Measurements from ENCODE around the gene PAX7.

DNA sequence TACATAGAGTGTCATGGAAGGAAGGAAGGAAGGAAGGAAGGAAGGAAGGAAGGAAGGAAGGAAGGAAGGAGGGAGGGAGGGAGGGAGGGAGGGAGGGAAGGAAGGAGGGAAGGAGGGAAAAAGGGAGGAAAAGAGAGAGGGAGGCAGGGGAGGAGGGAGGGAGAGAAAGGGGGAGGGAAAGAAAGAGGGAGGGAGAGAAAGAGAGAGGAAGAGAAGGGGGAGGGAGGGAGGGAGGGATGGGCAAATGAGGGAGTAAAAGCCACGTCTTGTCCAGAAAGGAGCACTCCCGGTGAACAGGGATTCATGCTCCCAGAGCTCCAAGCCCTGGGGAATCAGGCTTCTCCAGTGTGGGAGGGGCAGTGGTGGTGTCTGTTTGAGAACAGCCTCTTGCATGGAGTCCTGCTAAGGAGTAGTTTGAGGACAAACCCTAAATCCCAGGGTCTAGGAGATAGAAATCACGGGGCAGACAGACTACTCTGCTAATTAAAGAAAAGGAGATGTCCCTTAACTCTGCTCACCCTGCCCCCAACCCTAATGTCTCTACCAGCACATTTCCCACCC is 157.3 kb downstream of the PAX7 start:
- TF ChIP-seq, protein P1, sequence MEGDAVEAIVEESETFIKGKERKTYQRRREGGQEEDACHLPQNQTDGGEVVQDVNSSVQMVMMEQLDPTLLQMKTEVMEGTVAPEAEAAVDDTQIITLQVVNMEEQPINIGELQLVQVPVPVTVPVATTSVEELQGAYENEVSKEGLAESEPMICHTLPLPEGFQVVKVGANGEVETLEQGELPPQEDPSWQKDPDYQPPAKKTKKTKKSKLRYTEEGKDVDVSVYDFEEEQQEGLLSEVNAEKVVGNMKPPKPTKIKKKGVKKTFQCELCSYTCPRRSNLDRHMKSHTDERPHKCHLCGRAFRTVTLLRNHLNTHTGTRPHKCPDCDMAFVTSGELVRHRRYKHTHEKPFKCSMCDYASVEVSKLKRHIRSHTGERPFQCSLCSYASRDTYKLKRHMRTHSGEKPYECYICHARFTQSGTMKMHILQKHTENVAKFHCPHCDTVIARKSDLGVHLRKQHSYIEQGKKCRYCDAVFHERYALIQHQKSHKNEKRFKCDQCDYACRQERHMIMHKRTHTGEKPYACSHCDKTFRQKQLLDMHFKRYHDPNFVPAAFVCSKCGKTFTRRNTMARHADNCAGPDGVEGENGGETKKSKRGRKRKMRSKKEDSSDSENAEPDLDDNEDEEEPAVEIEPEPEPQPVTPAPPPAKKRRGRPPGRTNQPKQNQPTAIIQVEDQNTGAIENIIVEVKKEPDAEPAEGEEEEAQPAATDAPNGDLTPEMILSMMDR (IDR thresholded peaks at IDR 0.05), result no peak
- TF ChIP-seq SMC3 (IDR thresholded peaks at IDR 0.05) (no peak), RFX5 (IDR thresholded peaks at IDR 0.05) (no peak), POLR2A (IDR thresholded peaks at IDR 0.05; ENCODE audit: low read length) (no peak), EP300 (IDR thresholded peaks at IDR 0.05) (no peak)
